ENCODE measurements around the gene TEX28. TPM values are rescaled to one million over a fixed set of nuclear protein-coding genes. Genes with fewer than 3 reads are reported as not detected.
"Not testable (repeated sequence)": the region's sequence is repeated elsewhere in the genome, so short reads cannot be mapped to it uniquely, and the experiment has no call there.

TEX28 gene
- total RNA-seq, 1 experiment from 2014 or later = not detected

DNA sequence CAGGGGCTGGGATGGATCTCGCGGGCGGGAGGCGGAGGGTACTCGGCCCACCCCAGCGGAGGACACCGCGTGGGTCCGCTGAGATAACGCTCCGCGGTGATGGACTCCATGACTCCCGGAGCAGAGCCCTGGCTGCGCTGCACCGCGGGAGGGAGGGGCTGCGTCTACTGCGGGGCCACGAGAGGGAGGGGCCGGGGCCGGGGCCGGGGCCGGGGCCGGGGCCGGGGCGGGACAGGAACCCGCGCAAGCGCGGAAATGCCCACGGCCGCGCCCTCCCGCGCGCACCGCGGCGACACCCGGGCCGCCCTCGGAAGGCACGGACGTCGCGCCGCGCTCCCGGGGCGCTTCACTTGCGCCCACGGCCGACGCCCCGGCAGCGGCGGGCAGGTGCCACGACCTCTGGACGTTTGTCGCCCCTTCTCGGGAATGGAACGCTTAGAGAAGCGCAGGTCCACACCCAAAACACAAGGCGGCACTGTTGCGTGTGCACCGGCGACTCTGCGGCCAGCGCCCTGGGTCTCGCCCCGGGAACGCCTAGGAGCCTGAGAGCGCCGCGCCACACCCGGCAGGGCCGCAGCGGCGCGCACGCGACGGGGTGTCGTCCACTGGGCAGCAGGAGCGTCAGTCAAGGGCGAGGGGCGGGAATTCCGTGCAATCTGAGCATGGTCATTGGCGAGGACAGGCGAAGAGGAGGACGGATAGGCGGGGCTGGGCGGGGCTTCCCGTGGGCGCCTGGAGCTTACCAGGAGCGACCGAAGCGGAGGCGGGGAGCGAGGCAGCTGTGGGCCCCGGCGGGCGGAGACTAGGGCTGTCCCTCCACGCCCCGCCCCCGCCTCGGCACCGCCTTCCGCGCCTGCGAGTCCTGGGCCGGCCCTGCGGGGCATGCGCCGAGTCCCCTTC, 46.7 kb upstream of the TEX28 start:
- H3K9ac ChIP-seq (ENCODE audit: low read length); CTCF ChIA-PET; H3K27me3 ChIP-seq (ENCODE audit: insufficient read depth, low read length); intact Hi-C loops (cut with micrococcal nuclease); H2AFZ ChIP-seq (ENCODE audit: low read depth, low read length, poor library complexity, severe bottlenecking); H4K20me1 ChIP-seq (ENCODE audit: insufficient read depth); H3K4me1 ChIP-seq (ENCODE audit: control insufficient read depth in 1 of 2, insufficient read depth in 2 of 2, low read length in 2 of 2); POLR2A ChIA-PET; H3K79me2 ChIP-seq (ENCODE audit: insufficient read depth, low read length); DNase-seq (ENCODE audit: low read depth, low spot score); H3K9me3 ChIP-seq (ENCODE audit: control insufficient read depth in 1 of 2, insufficient read depth in 1 of 2, low read depth in 1 of 2, low read length in 2 of 2); BruUV-seq (replicated peaks); H3K4me3 ChIP-seq (replicated peaks in 1 of 2; ENCODE audit: low read depth in 1 of 2, low read length in 2 of 2); RAD21 ChIA-PET (ENCODE audit: low non-redundant PET in 1 of 2, low total read pairs in 2 of 2, uncharacterized antibody in 2 of 2, unreplicated experiment in 2 of 2); H3K36me3 ChIP-seq (ENCODE audit: control insufficient read depth in 1 of 2, insufficient read depth in 2 of 2, low read length in 2 of 2); H3K9me2 ChIP-seq (ENCODE audit: insufficient read depth); H3K4me2 ChIP-seq (ENCODE audit: low read length); H3K27ac ChIP-seq (ENCODE audit: low read depth, low read length): not testable (repeated sequence)
- ATAC-seq = peak; percentile 85

DNA sequence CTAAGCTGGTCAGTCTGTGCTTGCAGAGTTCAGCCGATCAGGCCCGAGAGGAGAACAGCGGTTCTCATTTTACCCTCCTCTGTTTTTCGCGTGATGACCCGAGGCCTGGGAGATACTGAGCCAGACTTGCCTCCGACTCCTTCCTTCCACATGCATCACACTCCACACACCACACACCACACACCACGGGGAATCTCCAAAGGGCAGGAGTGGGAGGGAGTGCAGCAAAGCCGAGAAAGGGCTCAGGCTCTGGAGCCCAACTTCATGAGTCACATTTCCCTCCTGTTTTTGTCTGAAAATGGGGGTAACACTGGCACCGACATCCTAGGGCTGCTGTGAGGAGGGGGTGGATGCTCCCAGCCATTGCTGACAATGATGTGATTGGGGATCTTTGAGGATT, 39.6 kb upstream of the TEX28 start:
- H3K4me3 ChIP-seq (replicated peaks in 1 of 2; ENCODE audit: low read depth in 1 of 2, low read length in 2 of 2) = no peak overlapping the region
- no peak for TF ChIP-seq POLR2A (IDR thresholded peaks at IDR 0.05; ENCODE audit: borderline replicate concordance, extremely low read depth, insufficient read depth, insufficient read length)
- ChIA-PET RAD21 (ENCODE audit: low non-redundant PET in 1 of 2, low total read pairs in 2 of 2, uncharacterized antibody in 2 of 2, unreplicated experiment in 2 of 2) (no interaction called here), CTCF (no interaction called here), POLR2A (no interaction called here)
- no peak for ATAC-seq
- no peaks in the 10 kb centered on the region for H3K9me2 ChIP-seq (ENCODE audit: insufficient read depth)
- no peaks in the 10 kb centered on the region for H4K20me1 ChIP-seq (ENCODE audit: insufficient read depth)
- no peak for DNase-seq (ENCODE audit: low read depth, low spot score)
- no peaks in the 10 kb centered on the region for H3K79me2 ChIP-seq (ENCODE audit: insufficient read depth, low read length)
- no peak overlapping the region for H3K4me2 ChIP-seq (ENCODE audit: low read length)
- H3K9ac ChIP-seq (ENCODE audit: low read length) = no peak overlapping the region
- H3K27ac ChIP-seq (ENCODE audit: low read depth, low read length) = no peak overlapping the region
- no peaks in the 10 kb centered on the region for H3K36me3 ChIP-seq (ENCODE audit: control insufficient read depth in 1 of 2, insufficient read depth in 2 of 2, low read length in 2 of 2)
- H2AFZ ChIP-seq (ENCODE audit: low read depth, low read length, poor library complexity, severe bottlenecking) = no peak overlapping the region
- BruUV-seq (replicated peaks) = no TSS peak
- no peaks in the 10 kb centered on the region for H3K27me3 ChIP-seq (ENCODE audit: insufficient read depth, low read length)
- no peaks in the 10 kb centered on the region for H3K9me3 ChIP-seq (ENCODE audit: control insufficient read depth in 1 of 2, insufficient read depth in 1 of 2, low read depth in 1 of 2, low read length in 2 of 2)
- intact Hi-C loops (cut with micrococcal nuclease) = no loop called here
- no peaks in the 10 kb centered on the region for H3K4me1 ChIP-seq (ENCODE audit: control insufficient read depth in 1 of 2, insufficient read depth in 2 of 2, low read length in 2 of 2)

DNA sequence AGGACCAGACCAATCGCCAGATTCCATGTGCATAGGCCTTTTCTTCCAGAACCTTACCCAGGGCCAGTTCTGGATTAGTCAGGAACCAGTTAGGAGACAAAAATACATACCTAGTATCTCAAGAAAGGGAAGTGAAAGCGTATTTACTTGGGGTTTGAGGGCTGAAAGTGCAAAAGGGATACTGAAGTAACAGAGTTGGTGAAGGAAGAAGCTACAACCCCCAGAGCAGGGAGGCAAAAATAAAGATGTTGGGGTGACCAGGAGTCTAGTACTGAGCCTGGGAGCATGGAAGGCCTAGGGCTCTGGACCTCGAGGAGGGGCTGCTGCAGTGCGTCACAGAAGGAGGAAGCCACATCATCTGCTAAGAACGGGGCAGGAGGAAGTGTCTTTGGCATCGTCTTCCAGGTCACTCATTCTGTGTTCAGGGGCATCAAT, 38.9 kb upstream of the TEX28 start:
- CTCF ChIA-PET = no interaction called here
- DNase-seq (ENCODE audit: low read depth, low spot score) (no peak), ATAC-seq (no peak)
- BruUV-seq (replicated peaks) = no TSS peak
- H3K4me3 ChIP-seq (replicated peaks in 1 of 2; ENCODE audit: low read depth in 1 of 2, low read length in 2 of 2) = no peak overlapping the region
- no peaks in the 10 kb centered on the region for H3K4me1 ChIP-seq (ENCODE audit: control insufficient read depth in 1 of 2, insufficient read depth in 2 of 2, low read length in 2 of 2)
- intact Hi-C loops (cut with micrococcal nuclease) = no loop called here
- H3K36me3 ChIP-seq (ENCODE audit: control insufficient read depth in 1 of 2, insufficient read depth in 2 of 2, low read length in 2 of 2) = no peaks in the 10 kb centered on the region
- no peaks in the 10 kb centered on the region for H3K9me3 ChIP-seq (ENCODE audit: control insufficient read depth in 1 of 2, insufficient read depth in 1 of 2, low read depth in 1 of 2, low read length in 2 of 2)
- H2AFZ ChIP-seq (ENCODE audit: low read depth, low read length, poor library complexity, severe bottlenecking) = no peak overlapping the region
- no peaks in the 10 kb centered on the region for H3K79me2 ChIP-seq (ENCODE audit: insufficient read depth, low read length)
- H3K4me2 ChIP-seq (ENCODE audit: low read length) = no peak overlapping the region
- POLR2A ChIA-PET = no interaction called here
- RAD21 ChIA-PET (ENCODE audit: low non-redundant PET in 1 of 2, low total read pairs in 2 of 2, uncharacterized antibody in 2 of 2, unreplicated experiment in 2 of 2) = no interaction called here
- H3K27ac ChIP-seq (ENCODE audit: low read depth, low read length) = no peak overlapping the region
- H3K9me2 ChIP-seq (ENCODE audit: insufficient read depth) = no peaks in the 10 kb centered on the region
- no peaks in the 10 kb centered on the region for H3K27me3 ChIP-seq (ENCODE audit: insufficient read depth, low read length)
- H4K20me1 ChIP-seq (ENCODE audit: insufficient read depth) = no peaks in the 10 kb centered on the region
- H3K9ac ChIP-seq (ENCODE audit: low read length) = no peak overlapping the region
- no peak for TF ChIP-seq CEBPB (IDR thresholded peaks at IDR 0.05; ENCODE audit: low read depth)
- TF ChIP-seq, protein P1, sequence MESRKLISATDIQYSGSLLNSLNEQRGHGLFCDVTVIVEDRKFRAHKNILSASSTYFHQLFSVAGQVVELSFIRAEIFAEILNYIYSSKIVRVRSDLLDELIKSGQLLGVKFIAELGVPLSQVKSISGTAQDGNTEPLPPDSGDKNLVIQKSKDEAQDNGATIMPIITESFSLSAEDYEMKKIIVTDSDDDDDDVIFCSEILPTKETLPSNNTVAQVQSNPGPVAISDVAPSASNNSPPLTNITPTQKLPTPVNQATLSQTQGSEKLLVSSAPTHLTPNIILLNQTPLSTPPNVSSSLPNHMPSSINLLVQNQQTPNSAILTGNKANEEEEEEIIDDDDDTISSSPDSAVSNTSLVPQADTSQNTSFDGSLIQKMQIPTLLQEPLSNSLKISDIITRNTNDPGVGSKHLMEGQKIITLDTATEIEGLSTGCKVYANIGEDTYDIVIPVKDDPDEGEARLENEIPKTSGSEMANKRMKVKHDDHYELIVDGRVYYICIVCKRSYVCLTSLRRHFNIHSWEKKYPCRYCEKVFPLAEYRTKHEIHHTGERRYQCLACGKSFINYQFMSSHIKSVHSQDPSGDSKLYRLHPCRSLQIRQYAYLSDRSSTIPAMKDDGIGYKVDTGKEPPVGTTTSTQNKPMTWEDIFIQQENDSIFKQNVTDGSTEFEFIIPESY (IDR thresholded peaks at IDR 0.05; ENCODE audit: extremely low read depth, insufficient replicate concordance, low read length) = no peak
- no peak for TF ChIP-seq ZNF274 (IDR thresholded peaks at IDR 0.05; ENCODE audit: low read depth, low read length)
- no peak for TF ChIP-seq JUND (IDR thresholded peaks at IDR 0.05)
- no peak for TF ChIP-seq ELF1 (IDR thresholded peaks at IDR 0.05; ENCODE audit: borderline replicate concordance, low read depth)
- TF ChIP-seq POLR2AphosphoS5 (IDR thresholded peaks at IDR 0.05; ENCODE audit: low read depth, low read length) = no peak
- no peak for TF ChIP-seq YY1 (IDR thresholded peaks at IDR 0.05; ENCODE audit: extremely low read depth, insufficient replicate concordance, low read depth, low read length)
- TF ChIP-seq CBX3 (IDR thresholded peaks at IDR 0.05; ENCODE audit: low read depth) = no peak

All from HCT116 (cell line).